ENCODE measurements around the gene SERPINB11. TPM values are rescaled to one million over a fixed set of nuclear protein-coding genes. Genes with fewer than 3 reads are reported as not detected.

Gene SERPINB11
- total and polyA plus RNA-seq, 2 donors (not counting 1 experiment from before 2014, with no cell fraction given), result not detected

DNA sequence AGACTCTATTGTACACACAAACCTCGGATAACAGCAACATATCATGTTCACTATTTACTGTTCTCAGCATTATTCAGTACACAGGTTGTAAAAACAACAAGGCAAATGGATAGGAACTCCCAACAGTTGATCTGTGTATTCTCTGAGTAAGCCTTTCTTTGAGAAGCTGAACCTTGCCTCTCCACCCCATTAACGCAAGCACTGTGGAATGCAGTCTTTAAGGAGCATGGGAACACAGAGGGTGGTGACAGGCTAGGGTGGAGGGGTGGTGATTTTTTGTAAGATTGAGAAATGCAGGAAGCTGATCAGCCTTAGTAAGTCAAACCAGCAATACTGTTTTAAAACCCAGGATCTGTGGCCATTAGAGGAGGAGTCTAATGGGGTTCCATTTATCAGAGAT lies 19.6 kb upstream of the SERPINB11 start:
- no peak for DNase-seq
- no peaks in the 10 kb centered on the region for H3K27me3 ChIP-seq (replicated peaks in 1 of 4; ENCODE audit: control extremely low read depth in 1 of 4, control insufficient read depth in 3 of 4, insufficient read depth in 4 of 4, low read length in 3 of 4)
- ChIA-PET POLR2A (no interaction called here), CTCF (no interaction called here)
- no peak overlapping the region for H3K4me2 ChIP-seq (replicated peaks; ENCODE audit: low read depth, low read length, poor library complexity, severe bottlenecking)
- H3K4me3 ChIP-seq (ENCODE audit: control extremely low read depth in 1 of 5, extremely low read depth in 1 of 5, insufficient read depth in 1 of 5, low read depth in 2 of 5, low read length in 4 of 5), result no peak overlapping the region
- no peak overlapping the region for H3K27ac ChIP-seq (ENCODE audit: low read length in 2 of 2)
- intact Hi-C loops (cut with micrococcal nuclease), result no loop called here
- no peaks in the 10 kb centered on the region for H3K4me1 Mint-ChIP-seq
- WGBS (ENCODE audit: insufficient coverage), result 80% methylated on average over 1 of the region's 2 CpGs
- H3K4me1 ChIP-seq (ENCODE audit: control insufficient read depth in 2 of 2, insufficient read depth in 2 of 2, low read length in 2 of 2), result no peaks in the 10 kb centered on the region
- no peaks in the 10 kb centered on the region for H3K36me3 ChIP-seq (replicated peaks in 1 of 2; ENCODE audit: control extremely low read depth in 1 of 2, control insufficient read depth in 1 of 2, extremely low read depth in 1 of 2, insufficient read depth in 2 of 2, low read length in 1 of 2)
- peaks cover 12% of the 10 kb centered on the region for H3K27me3 Mint-ChIP-seq
- no peaks in the 10 kb centered on the region for H4K20me1 ChIP-seq (ENCODE audit: control insufficient read depth, insufficient read depth, low read length, poor library complexity, severe bottlenecking)
- no peak overlapping the region for H3K27ac Mint-ChIP-seq
- H3K79me2 ChIP-seq (ENCODE audit: control insufficient read depth, insufficient read depth, low read length), result no peaks in the 10 kb centered on the region
- ATAC-seq (ENCODE audit: low read depth), result no peak
- H3K9me3 Mint-ChIP-seq (ENCODE audit: insufficient read depth), result no peaks in the 10 kb centered on the region
- H2AFZ ChIP-seq (ENCODE audit: insufficient read depth, low read depth, low read length, poor library complexity, severe bottlenecking), result no peak overlapping the region
- H3K9me3 ChIP-seq (ENCODE audit: control extremely low read depth in 1 of 3, control insufficient read depth in 2 of 3, insufficient read depth in 1 of 3, low read length in 2 of 3), result peaks cover 0 to 5% (median 0%) of the 10 kb centered on the region in 3 donors
- TF ChIP-seq, protein P1, sequence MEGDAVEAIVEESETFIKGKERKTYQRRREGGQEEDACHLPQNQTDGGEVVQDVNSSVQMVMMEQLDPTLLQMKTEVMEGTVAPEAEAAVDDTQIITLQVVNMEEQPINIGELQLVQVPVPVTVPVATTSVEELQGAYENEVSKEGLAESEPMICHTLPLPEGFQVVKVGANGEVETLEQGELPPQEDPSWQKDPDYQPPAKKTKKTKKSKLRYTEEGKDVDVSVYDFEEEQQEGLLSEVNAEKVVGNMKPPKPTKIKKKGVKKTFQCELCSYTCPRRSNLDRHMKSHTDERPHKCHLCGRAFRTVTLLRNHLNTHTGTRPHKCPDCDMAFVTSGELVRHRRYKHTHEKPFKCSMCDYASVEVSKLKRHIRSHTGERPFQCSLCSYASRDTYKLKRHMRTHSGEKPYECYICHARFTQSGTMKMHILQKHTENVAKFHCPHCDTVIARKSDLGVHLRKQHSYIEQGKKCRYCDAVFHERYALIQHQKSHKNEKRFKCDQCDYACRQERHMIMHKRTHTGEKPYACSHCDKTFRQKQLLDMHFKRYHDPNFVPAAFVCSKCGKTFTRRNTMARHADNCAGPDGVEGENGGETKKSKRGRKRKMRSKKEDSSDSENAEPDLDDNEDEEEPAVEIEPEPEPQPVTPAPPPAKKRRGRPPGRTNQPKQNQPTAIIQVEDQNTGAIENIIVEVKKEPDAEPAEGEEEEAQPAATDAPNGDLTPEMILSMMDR (IDR thresholded peaks at IDR 0.05), result no peak
- TF ChIP-seq EZH2 (IDR thresholded peaks at IDR 0.05; ENCODE audit: borderline replicate concordance, insufficient read depth, low read depth, low read length, poor library complexity, severe bottlenecking), result no peak
- H3K9ac ChIP-seq (ENCODE audit: low read length), result no peak overlapping the region
- no peak overlapping the region for H3K4me3 Mint-ChIP-seq

DNA sequence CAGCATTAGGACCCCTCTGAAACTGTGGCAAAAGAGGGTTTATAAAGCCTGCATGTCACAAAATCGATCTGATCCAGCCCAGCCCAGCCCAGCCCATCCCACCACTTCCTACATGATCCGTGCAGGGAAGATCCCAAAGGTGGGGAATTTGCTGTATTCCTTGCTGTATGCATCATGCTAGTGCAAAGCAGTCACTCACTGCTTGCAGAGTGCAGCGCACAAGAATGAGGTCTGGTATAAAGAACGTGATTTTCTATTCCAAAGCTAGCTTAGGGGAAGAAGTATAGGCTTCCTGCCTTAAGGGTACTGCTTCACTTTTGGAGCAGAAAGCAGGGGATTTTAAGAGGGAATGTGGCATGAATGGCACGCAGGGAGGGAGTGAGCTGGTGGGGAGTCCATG lies 18.9 kb upstream of the SERPINB11 start:
- no peak overlapping the region for H3K27ac Mint-ChIP-seq
- no peak overlapping the region for H3K27ac ChIP-seq (ENCODE audit: low read length in 2 of 2)
- no peaks in the 10 kb centered on the region for H3K9me3 Mint-ChIP-seq (ENCODE audit: insufficient read depth)
- no peak overlapping the region for H3K9ac ChIP-seq (ENCODE audit: low read length)
- no peak overlapping the region for H3K4me3 ChIP-seq (ENCODE audit: control extremely low read depth in 1 of 5, extremely low read depth in 1 of 5, insufficient read depth in 1 of 5, low read depth in 2 of 5, low read length in 4 of 5)
- TF ChIP-seq, protein P1 (IDR thresholded peaks at IDR 0.05), result no peak
- TF ChIP-seq EZH2 (IDR thresholded peaks at IDR 0.05; ENCODE audit: borderline replicate concordance, insufficient read depth, low read depth, low read length, poor library complexity, severe bottlenecking), result no peak
- peaks cover 0 to 9% (median 0%) of the 10 kb centered on the region in 3 donors for H3K9me3 ChIP-seq (ENCODE audit: control extremely low read depth in 1 of 3, control insufficient read depth in 2 of 3, insufficient read depth in 1 of 3, low read length in 2 of 3)
- CTCF ChIA-PET, result no interaction called here
- WGBS (ENCODE audit: insufficient coverage), result 97% methylated on average over 3 of the region's 5 CpGs
- POLR2A ChIA-PET, result no interaction called here
- H4K20me1 ChIP-seq (ENCODE audit: control insufficient read depth, insufficient read depth, low read length, poor library complexity, severe bottlenecking), result no peaks in the 10 kb centered on the region
- H3K4me1 Mint-ChIP-seq, result no peaks in the 10 kb centered on the region
- intact Hi-C loops (cut with micrococcal nuclease), result no loop called here
- no peak overlapping the region for H2AFZ ChIP-seq (ENCODE audit: insufficient read depth, low read depth, low read length, poor library complexity, severe bottlenecking)
- no peaks in the 10 kb centered on the region for H3K27me3 ChIP-seq (replicated peaks in 1 of 4; ENCODE audit: control extremely low read depth in 1 of 4, control insufficient read depth in 3 of 4, insufficient read depth in 4 of 4, low read length in 3 of 4)
- DNase-seq (no peak), ATAC-seq (ENCODE audit: low read depth) (no peak)
- H3K36me3 ChIP-seq (replicated peaks in 1 of 2; ENCODE audit: control extremely low read depth in 1 of 2, control insufficient read depth in 1 of 2, extremely low read depth in 1 of 2, insufficient read depth in 2 of 2, low read length in 1 of 2), result no peaks in the 10 kb centered on the region
- H3K4me3 Mint-ChIP-seq, result no peak overlapping the region
- H3K79me2 ChIP-seq (ENCODE audit: control insufficient read depth, insufficient read depth, low read length), result no peaks in the 10 kb centered on the region
- H3K4me2 ChIP-seq (replicated peaks; ENCODE audit: low read depth, low read length, poor library complexity, severe bottlenecking), result no peak overlapping the region
- H3K4me1 ChIP-seq (ENCODE audit: control insufficient read depth in 2 of 2, insufficient read depth in 2 of 2, low read length in 2 of 2), result no peaks in the 10 kb centered on the region
- peaks cover 11% of the 10 kb centered on the region for H3K27me3 Mint-ChIP-seq

All from B cell (primary cell).